ENCODE data around the gene SLA2. TPM values are rescaled to one million over a fixed set of nuclear protein-coding genes. Genes with fewer than 3 reads are reported as not detected.

Gene SLA2
- total RNA-seq, 2 donors from 2014 or later, result 0.37 to 0.39 TPM

DNA sequence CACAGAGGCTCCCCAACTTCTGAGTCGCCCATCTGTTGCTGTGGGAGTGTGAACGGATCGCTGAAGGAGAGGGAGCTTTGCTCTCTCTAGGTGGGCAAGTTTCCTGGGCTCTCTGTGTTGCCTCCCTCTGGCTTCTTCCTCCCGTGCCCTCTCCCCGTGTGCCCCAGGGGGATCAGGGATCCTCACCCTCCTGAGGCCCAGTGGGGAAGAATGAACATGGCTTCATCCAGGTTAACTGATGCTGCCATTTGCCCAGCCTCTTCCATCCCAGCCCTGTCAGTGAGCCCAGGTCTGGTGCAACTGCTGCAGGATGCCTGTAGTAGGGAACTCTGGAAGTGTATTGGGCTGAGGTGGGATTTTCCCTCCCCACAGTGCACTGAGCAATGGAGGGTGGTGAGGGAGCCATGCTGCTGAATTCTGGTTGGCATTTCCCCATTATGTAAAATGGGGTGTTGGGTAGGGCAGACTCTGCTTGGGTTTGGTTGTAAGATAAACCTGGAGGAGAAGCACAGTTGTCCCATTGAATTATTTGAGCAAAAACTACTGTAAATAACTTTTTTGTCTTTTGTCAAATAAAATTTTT lies 52.6 kb downstream of the SLA2 start:
- no peak overlapping the region for H3K4me3 ChIP-seq
- H3K27ac ChIP-seq, result no peak overlapping the region
- H3K9me3 ChIP-seq, result no peaks in the 10 kb centered on the region
- H3K4me1 ChIP-seq, result no peaks in the 10 kb centered on the region
- no peaks in the 10 kb centered on the region for H3K27me3 ChIP-seq
- H3K36me3 ChIP-seq, result peaks cover 5% of the 10 kb centered on the region
- no peak for DNase-seq (ENCODE audit: low spot score)
- TF ChIP-seq, protein P1, sequence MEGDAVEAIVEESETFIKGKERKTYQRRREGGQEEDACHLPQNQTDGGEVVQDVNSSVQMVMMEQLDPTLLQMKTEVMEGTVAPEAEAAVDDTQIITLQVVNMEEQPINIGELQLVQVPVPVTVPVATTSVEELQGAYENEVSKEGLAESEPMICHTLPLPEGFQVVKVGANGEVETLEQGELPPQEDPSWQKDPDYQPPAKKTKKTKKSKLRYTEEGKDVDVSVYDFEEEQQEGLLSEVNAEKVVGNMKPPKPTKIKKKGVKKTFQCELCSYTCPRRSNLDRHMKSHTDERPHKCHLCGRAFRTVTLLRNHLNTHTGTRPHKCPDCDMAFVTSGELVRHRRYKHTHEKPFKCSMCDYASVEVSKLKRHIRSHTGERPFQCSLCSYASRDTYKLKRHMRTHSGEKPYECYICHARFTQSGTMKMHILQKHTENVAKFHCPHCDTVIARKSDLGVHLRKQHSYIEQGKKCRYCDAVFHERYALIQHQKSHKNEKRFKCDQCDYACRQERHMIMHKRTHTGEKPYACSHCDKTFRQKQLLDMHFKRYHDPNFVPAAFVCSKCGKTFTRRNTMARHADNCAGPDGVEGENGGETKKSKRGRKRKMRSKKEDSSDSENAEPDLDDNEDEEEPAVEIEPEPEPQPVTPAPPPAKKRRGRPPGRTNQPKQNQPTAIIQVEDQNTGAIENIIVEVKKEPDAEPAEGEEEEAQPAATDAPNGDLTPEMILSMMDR (IDR thresholded peaks at IDR 0.05), result no peak

DNA sequence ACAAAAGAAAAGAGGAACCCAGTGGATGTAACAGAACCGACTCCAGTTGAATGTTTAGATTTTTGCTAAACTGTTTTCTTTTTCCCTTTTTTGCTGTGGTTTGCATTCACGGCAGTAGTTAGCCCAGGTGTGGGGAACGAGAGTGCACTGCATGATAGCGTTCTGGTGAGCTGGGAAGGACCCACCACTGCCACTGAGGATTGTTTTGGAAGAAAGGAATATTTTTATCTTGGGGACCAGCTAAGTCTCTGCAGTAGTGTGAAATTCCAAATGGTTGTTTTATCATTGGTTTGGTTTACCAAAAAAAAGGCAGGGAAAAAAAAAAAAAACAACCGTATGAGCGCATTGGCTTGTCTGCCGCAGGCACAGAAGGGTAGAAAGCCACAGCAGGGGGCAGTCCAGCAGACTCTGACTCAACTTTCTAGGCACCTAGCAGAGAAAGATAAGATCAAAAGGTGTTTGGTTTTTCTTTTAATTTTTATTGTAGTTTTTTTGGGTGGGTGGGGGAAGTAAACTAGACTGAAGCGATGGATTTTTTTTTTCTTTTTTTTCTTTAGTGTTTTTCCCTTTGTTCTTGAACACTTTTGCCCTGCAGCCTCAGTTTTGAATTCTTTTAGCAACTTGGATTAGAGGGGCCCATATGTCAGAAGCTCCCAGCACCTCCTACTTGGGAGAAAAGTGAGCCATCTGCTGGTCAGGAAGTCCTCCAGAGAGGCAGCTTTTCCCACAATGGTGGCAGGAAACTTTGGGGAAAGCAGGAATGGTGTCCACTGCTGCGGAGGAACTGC lies 53.9 kb downstream of the SLA2 start:
- H3K27ac ChIP-seq, result no peak overlapping the region
- no peak overlapping the region for H3K4me3 ChIP-seq
- no peaks in the 10 kb centered on the region for H3K4me1 ChIP-seq
- peaks cover 5% of the 10 kb centered on the region for H3K36me3 ChIP-seq
- no peak for DNase-seq (ENCODE audit: low spot score)
- no peaks in the 10 kb centered on the region for H3K27me3 ChIP-seq
- TF ChIP-seq, protein P1 (IDR thresholded peaks at IDR 0.05), result peak; percentile 13 to 60
- H3K9me3 ChIP-seq, result no peaks in the 10 kb centered on the region

DNA sequence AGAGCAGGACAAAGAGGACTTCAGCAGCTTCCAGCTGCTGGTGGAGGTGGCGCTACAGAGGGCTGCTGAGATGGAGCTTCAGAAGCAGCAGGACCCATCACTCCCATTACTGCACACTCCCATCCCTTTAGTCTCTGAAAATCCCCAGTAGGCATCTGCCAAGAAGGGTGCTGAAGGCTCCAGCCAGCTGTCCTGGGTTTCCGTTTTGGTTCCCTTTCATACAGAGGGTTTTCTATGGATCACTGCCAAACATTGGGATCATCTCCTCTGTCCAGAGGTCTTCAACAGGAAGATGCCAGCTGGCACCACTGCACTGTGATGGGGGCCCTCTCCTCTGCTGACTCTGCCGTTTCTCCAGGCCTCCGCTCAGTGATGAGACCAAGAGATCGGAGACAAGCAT lies 54.7 kb downstream of the SLA2 start:
- no peak for DNase-seq (ENCODE audit: low spot score)
- peaks cover 5% of the 10 kb centered on the region for H3K36me3 ChIP-seq
- no peaks in the 10 kb centered on the region for H3K4me1 ChIP-seq
- TF ChIP-seq, protein P1 (IDR thresholded peaks at IDR 0.05), result no peak
- no peak overlapping the region for H3K27ac ChIP-seq
- H3K9me3 ChIP-seq, result no peaks in the 10 kb centered on the region
- no peak overlapping the region for H3K4me3 ChIP-seq
- H3K27me3 ChIP-seq, result no peaks in the 10 kb centered on the region

DNA sequence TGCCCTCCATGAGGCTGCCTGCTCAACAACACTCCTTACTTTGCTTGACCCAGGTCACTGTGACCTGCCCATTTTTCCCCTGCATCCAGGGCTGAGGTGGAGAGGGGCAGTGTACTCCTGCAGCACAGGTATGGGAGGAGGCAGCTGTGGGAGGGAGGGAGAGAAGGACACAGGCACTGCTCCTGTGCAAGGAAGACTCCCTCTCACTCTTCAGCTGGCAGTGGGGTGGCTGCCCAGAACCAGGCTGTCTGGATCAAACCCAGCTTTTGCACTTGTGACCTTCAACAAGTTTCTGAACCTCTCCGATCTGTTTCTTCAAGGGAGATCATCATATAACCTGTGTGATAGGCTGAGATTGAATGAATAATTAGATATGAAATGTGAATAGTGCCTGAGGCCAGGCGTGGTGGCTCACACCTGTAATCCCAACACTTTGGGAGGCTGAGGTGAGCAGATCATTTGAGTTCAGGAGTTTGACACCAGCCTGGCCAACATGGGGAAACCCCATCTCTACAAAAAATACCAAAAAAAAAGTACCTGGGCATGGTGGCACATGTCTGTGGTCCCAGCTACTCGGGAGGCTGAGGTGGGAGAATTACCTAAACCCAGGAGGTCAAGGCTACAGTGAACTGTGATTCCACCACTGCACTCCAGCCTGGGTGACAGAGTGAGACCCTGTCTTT lies 58.5 kb downstream of the SLA2 start:
- no peaks in the 10 kb centered on the region for H3K27me3 ChIP-seq
- TF ChIP-seq, protein P1 (IDR thresholded peaks at IDR 0.05), result no peak
- DNase-seq (ENCODE audit: low spot score), result no peak
- peaks cover 14% of the 10 kb centered on the region for H3K36me3 ChIP-seq
- no peaks in the 10 kb centered on the region for H3K9me3 ChIP-seq
- H3K27ac ChIP-seq, result no peak overlapping the region
- H3K4me1 ChIP-seq, result no peaks in the 10 kb centered on the region
- H3K4me3 ChIP-seq, result no peak overlapping the region

DNA sequence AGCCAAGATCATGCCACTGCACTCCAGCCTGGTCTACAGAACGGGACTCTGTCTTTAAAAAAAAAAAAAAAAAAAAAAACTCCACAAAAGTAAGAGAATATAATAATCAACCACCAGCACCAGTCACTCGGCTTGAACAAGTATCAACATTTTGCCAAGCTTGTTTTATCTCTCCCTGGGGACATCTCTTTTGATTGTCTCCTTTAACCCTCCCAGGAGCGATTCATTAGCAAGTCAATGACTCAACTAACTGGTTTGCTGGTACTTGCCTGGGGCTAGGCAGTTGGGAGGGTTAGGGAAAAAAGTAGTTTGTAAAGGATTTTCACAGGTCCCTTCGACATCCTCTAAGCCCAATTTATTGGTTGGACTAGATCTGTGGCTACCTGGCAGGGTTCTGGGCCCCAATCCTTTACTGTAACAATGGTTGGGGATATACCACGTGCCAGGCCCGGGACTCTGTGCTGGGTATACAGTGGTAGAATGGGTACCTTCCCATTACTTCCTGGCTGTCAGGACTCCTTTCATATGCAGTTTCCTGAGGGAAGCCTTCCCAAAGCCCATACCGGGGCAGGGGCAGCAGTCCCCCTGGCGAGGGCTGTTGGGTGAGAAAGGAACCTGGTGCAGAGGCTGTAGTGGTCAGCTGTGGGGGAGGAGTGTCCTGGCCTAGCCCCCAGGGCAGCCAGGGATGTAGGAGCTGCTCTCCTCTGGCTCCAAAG lies 60.4 kb downstream of the SLA2 start:
- H3K36me3 ChIP-seq, result peaks cover 30% of the 10 kb centered on the region
- H3K27ac ChIP-seq, result no peak overlapping the region
- H3K27me3 ChIP-seq, result no peaks in the 10 kb centered on the region
- H3K4me1 ChIP-seq, result no peaks in the 10 kb centered on the region
- H3K9me3 ChIP-seq, result no peaks in the 10 kb centered on the region
- no peak overlapping the region for H3K4me3 ChIP-seq
- no peak for DNase-seq (ENCODE audit: low spot score)
- TF ChIP-seq, protein P1 (IDR thresholded peaks at IDR 0.05), result no peak
